Esophagus squamous epithelium (tissue), 5 donors: ENCODE measurements around the gene KIR2DL4. TPM values are rescaled to one million over a fixed set of nuclear protein-coding genes. Genes with fewer than 3 reads are reported as not detected.
"Not testable (repeated sequence)": the region's sequence is repeated elsewhere in the genome, so short reads cannot be mapped to it uniquely, and the experiment has no call there.

Source experiments
- DNase-seq: peaks from one replicate; lab custom pipeline; 2025; lab: John Stamatoyannopoulos, UW
- H3K27ac ChIP-seq, 4 donors: fragments of 200-600 bp; sonication (generic); one replicate each; pipeline ENCODE4 v1.5.1; 2016 to 2019; ENCODE audit warnings: mild to moderate bottlenecking in 1 of 4
- H3K27me3 ChIP-seq, 4 donors: fragments of 200-600 bp; sonication (generic); 1 replicate in 3 of 4; 2 replicates in 1 of 4; pipeline versions ENCODE4 v1.5.1 to v1.6.0; 2017 to 2021; ENCODE audit warnings: antibody characterized with exemption in 1 of 4
- H3K36me3 ChIP-seq, 3 donors: fragments of 200-600 bp; sonication (generic); one replicate each; pipeline ENCODE4 v1.5.1; 2016 to 2019
- H3K4me1 ChIP-seq, 3 donors: fragments of 200-600 bp; sonication (generic); one replicate each; pipeline ENCODE4 v1.5.1; 2017 to 2019
- H3K4me3 ChIP-seq, 4 donors: fragments of 200-600 bp; sonication (generic); 1 replicate in 3 of 4; 2 replicates in 1 of 4; pipeline ENCODE4 v1.5.1; 2016 to 2019; ENCODE audit warnings: mild to moderate bottlenecking in 2 of 4, moderate library complexity in 1 of 4
- H3K9me3 ChIP-seq, 3 donors: fragments of 200-600 bp; sonication (generic); one replicate each; pipeline ENCODE4 v1.5.1; 2016 to 2019
- POLR2A ChIP-seq, 4 donors: fragments of 450-650 bp; IDR thresholded peaks; one replicate each; pipeline ENCODE4 v1.6.1; 2017; ENCODE audit warnings: antibody characterized with exemption in 4 of 4, mild to moderate bottlenecking in 4 of 4, moderate library complexity in 3 of 4
- WGBS, 2 donors: methylation state at CpG; one replicate each; pipeline ENCODE4 v1.1.5; 2018; 5-methylcytosine and 5-hydroxymethylcytosine counted together
- intact Hi-C: fragments of 100-400 bp; cut with DNase I; formaldehyde crosslinking; loops from one replicate; pipeline ENCODE4 v1.15.0; 2022
- total RNA-seq, 4 donors: library from RNA; depleted of rRNA; stranded (reverse); fragments of >200 nt; gene quantifications; one replicate each; pipeline ENCODE4 v1.1.0, GENCODE V29; 2016
- TF ChIP-seq, protein P1 (sequence below), 6 experiments: fragments of 450-650 bp in 4 of 6; fragments of 200-600 bp in 2 of 6; sonication (generic) in 2 of 6; IDR thresholded peaks; one replicate each; pipeline ENCODE4 v1.5.1; 2016 to 2019; ENCODE audit warnings: antibody characterized with exemption in 6 of 6, mild to moderate bottlenecking in 4 of 6, moderate library complexity in 4 of 6
- donor health status: DM: yes; HTN: yes; CAD: no.

KIR2DL4 gene
- not detected for total RNA-seq

GRCh38 chr19:54803410-54803809, at the start of gene KIR2DL4:
TSS of gene KIR2DL4 (plus strand) at chr19:54803610. CDS start at chr19:54803652, 42 bp downstream.
- H3K36me3 ChIP-seq, result no peaks in the 10 kb centered on the region
- peaks cover 0 to 9% (median 0%) of the 10 kb centered on the region in 4 donors for H3K27me3 ChIP-seq
- H3K9me3 ChIP-seq, result no peaks in the 10 kb centered on the region
- H3K4me3 ChIP-seq, result no peak within 1 kb of the TSS
- 82 to 83% methylated on average over 10 of the region's 10 CpGs for WGBS, 2 donors
- H3K27ac ChIP-seq, result no peak within 1 kb of the TSS
- intact Hi-C loops, result no loop called here
- DNase-seq, result no peak
- TF ChIP-seq, protein P1, sequence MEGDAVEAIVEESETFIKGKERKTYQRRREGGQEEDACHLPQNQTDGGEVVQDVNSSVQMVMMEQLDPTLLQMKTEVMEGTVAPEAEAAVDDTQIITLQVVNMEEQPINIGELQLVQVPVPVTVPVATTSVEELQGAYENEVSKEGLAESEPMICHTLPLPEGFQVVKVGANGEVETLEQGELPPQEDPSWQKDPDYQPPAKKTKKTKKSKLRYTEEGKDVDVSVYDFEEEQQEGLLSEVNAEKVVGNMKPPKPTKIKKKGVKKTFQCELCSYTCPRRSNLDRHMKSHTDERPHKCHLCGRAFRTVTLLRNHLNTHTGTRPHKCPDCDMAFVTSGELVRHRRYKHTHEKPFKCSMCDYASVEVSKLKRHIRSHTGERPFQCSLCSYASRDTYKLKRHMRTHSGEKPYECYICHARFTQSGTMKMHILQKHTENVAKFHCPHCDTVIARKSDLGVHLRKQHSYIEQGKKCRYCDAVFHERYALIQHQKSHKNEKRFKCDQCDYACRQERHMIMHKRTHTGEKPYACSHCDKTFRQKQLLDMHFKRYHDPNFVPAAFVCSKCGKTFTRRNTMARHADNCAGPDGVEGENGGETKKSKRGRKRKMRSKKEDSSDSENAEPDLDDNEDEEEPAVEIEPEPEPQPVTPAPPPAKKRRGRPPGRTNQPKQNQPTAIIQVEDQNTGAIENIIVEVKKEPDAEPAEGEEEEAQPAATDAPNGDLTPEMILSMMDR (IDR thresholded peaks at IDR 0.05), result no peak
- no peak for TF ChIP-seq POLR2A (IDR thresholded peaks at IDR 0.05)
- H3K4me1 ChIP-seq, result no peaks in the 10 kb centered on the region

DNA sequence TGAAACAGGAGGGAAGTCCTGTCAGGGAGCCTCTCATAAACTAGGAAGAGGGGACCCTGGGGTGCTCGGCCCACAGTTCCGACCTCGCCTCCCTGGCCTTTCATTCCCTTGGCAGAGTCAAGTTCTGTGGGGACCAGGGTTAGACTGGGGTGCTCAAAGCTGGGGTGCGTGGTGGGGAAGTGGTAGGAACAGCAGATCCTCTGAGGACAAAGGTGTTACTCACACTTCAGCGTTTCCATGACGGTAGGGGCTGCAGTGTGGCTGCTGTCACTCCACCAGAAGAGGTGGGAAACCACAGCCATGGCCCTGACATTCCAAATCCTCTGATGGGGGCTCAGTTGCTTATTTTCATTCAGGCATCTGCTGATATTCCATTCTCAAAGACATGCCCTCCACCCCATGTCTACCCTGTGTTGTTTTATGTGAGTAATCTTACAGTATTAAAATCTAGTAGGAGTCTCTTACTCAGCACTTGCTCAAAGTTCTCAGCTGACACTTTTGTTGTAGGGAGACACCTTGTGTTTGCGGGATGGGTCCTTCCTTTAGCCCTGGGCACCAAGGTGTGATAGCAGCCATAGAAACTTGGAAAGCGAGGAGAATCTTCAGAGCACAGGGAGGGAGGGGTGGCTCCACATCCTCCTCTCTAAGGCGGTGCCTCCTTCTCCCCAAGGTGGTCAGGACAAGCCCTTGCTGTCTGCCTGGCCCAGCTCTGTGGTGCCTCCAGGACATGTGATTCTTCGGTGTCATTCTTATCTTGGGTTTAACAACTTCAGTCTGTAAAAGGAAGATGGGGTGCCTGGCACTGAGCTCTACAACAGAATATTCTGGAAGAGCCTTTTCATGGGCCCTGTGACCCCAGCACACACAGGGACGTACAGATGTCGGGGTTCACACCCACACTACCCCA, 47.0 kb upstream of the KIR2DL4 start:
- H3K4me1 ChIP-seq, H3K9me3 ChIP-seq, H3K4me3 ChIP-seq, DNase-seq, H3K36me3 ChIP-seq, intact Hi-C loops, H3K27me3 ChIP-seq, H3K27ac ChIP-seq: not testable (repeated sequence)
- 76% methylated on average over 12 of the region's 12 CpGs; no CpG with 5 or more reads in 1 of the 2 donors for WGBS, 2 donors

DNA sequence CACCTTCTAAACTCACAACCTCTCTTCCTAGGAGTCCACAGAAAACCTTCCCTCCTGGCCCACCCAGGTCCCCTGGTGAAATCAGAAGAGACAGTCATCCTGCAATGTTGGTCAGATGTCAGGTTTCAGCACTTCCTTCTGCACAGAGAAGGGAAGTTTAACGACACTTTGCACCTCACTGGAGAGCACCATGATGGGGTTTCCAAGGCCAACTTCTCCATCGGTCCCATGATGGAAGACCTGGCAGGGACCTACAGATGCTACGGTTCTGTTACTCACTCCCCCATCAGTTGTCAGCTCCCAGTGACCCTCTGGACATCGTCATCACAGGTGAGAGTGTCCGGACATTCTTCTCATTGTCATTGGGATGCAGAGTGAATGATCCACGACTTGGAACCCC, 44.8 kb upstream of the KIR2DL4 start:
- H3K36me3 ChIP-seq, H3K4me3 ChIP-seq, H3K27ac ChIP-seq, intact Hi-C loops, DNase-seq, H3K9me3 ChIP-seq, H3K4me1 ChIP-seq, H3K27me3 ChIP-seq: not testable (repeated sequence)
- WGBS, 2 donors, result 66% methylated on average over 6 of the region's 6 CpGs; no CpG with 5 or more reads in 1 of the 2 donors

DNA sequence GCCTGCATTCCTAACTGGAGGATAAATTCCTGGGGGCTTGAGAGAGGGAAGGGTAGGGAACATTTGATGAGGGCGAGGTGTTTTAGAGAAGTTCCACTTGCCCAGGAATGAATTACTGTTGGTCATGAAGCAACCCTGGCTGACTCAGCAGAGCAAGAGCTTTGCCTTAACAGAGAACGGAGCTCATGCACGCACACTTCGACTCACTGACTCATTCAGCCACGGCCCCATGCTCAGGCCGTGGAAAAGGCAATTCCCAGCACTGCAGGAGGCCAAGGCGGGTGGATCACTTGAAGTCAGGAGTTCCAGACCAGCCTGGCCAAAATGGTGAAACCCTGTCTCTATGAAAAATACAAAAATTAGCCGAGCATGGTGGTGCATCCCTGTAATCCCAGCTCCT, 39.2 kb upstream of the KIR2DL4 start:
- H3K4me3 ChIP-seq, DNase-seq, H3K27ac ChIP-seq, H3K4me1 ChIP-seq, H3K27me3 ChIP-seq, H3K9me3 ChIP-seq, intact Hi-C loops, H3K36me3 ChIP-seq: not testable (repeated sequence)
- WGBS, 2 donors, result 46% methylated on average over 4 of the region's 8 CpGs; no CpG with 5 or more reads in 1 of the 2 donors

GRCh38 chr19:54766464-54766863, 36.9 kb upstream of the KIR2DL4 start:
- DNase-seq, H3K4me3 ChIP-seq, H3K9me3 ChIP-seq, H3K4me1 ChIP-seq, H3K27ac ChIP-seq, intact Hi-C loops, H3K36me3 ChIP-seq, H3K27me3 ChIP-seq: not testable (repeated sequence)
- WGBS, 2 donors, result 43 to 81% methylated on average over 1 to 4 of the region's 4 CpGs

DNA sequence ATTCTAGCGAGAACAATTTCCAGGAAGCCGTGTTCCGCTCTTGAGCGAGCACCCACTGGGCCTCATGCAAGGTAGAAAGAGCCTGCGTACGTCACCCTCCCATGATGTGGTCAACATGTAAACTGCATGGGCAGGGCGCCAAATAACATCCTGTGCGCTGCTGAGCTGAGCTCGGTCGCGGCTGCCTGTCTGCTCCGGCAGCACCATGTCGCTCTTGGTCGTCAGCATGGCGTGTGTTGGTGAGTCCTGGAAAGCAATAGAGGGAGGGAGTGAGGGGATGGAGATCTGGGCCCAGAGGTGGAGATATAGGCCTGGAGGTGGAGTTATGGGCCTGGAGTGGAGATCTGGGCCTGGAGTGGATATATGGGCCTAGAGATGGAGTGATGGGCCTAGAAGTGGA, 33.8 kb upstream of the KIR2DL4 start, which contains the start of gene KIR2DL1:
KIR2DL1 (plus strand) TSS at position 148 of the 400 bp plus-strand sequence; CDS start at position 206, 58 bp downstream.
- H3K4me1 ChIP-seq, H3K9me3 ChIP-seq, H3K4me3 ChIP-seq, intact Hi-C loops, H3K36me3 ChIP-seq, H3K27ac ChIP-seq, DNase-seq, H3K27me3 ChIP-seq: not testable (repeated sequence)
- 94 to 95% methylated on average over 4 to 8 of the region's 15 CpGs for WGBS, 2 donors

DNA sequence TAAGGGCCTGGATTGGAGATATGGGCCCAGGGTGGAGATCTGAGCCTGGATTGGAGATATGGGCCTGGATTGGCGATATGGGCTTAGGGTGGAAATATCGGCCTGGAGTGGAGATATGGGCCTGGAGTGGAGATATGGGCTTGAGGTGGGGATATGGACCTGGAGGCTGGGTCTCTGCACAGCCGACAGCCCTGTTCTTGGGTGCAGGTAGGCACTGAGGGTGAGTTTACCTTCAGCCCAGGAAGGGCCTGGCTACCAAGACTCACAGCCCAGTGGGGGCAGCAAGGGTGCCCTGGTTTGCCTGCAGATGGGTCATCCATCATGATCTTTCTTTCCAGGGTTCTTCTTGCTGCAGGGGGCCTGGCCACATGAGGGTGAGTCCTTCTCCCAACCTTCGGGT, 32.9 kb upstream of the KIR2DL4 start:
- intact Hi-C loops, H3K4me3 ChIP-seq, H3K27ac ChIP-seq, H3K9me3 ChIP-seq, DNase-seq, H3K4me1 ChIP-seq, H3K27me3 ChIP-seq, H3K36me3 ChIP-seq: not testable (repeated sequence)
- 86 to 87% methylated on average over 3 to 4 of the region's 4 CpGs for WGBS, 2 donors

GRCh38 chr19:54771018-54771960, 32.1 kb upstream of the KIR2DL4 start:
- intact Hi-C loops, DNase-seq: not testable (repeated sequence)
- 74 to 82% methylated on average over 10 to 13 of the region's 15 CpGs for WGBS, 2 donors

GRCh38 chr19:54772666-54773065, 30.7 kb upstream of the KIR2DL4 start:
- H3K4me3 ChIP-seq, H3K9me3 ChIP-seq, H3K27me3 ChIP-seq, DNase-seq, H3K27ac ChIP-seq, H3K4me1 ChIP-seq, H3K36me3 ChIP-seq, intact Hi-C loops: not testable (repeated sequence)
- 41 to 53% methylated on average over 2 of the region's 2 CpGs for WGBS, 2 donors

More at GRCh38 chr19:54771018-54771960, 32.1 kb upstream of the KIR2DL4 start:
- H3K36me3 ChIP-seq, H3K4me3 ChIP-seq, H3K4me1 ChIP-seq, H3K9me3 ChIP-seq, H3K27me3 ChIP-seq, H3K27ac ChIP-seq: not testable (repeated sequence)

DNA sequence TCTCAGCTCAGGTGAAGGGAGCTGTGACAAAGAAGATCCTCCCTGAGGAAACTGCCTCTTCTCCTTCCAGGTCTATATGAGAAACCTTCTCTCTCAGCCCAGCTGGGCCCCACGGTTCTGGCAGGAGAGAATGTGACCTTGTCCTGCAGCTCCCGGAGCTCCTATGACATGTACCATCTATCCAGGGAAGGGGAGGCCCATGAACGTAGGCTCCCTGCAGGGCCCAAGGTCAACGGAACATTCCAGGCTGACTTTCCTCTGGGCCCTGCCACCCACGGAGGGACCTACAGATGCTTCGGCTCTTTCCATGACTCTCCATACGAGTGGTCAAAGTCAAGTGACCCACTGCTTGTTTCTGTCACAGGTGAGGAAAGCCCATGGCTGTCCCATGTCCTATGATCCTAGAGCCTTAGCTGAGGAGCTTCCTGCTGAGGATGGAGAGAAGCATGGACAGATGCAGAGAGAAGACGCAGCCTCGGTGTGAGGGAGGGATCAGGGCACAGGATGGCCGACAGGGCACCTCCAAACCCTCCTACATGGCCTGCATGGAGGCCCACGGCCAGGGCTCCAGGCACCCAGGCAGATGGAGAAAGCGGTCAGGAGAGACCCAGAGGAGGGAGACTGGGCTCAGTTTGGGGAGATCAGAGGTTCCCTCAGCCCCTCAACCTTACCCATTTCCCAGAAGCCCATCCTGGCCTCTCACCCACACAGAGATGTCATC, 28.2 kb upstream of the KIR2DL4 start:
- H3K4me3 ChIP-seq, intact Hi-C loops, H3K27ac ChIP-seq, H3K36me3 ChIP-seq, H3K27me3 ChIP-seq, H3K9me3 ChIP-seq, DNase-seq, H3K4me1 ChIP-seq: not testable (repeated sequence)
- WGBS, 2 donors, result 69 to 72% methylated on average over 6 to 11 of the region's 12 CpGs

DNA sequence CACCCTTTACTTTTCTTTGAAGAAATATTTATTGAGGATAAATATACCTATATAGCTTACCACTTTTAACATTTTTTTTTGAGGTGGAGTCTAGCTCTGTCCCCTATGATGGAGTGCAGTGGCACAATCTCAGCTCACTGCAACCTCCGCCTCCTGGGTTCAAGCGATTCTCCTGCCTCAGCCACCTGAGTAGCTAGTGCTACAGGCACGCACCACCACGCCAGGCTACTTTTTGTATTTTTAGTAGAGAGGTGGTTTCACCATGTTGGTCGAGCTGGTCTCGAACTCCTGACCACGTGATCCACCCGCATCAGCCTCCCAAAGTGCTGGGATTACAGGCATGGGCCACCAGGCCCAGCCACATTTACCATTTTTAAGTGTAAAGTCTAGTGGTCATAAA, 27.6 kb upstream of the KIR2DL4 start:
- DNase-seq, intact Hi-C loops, H3K9me3 ChIP-seq: not testable (repeated sequence)

More for the DNA sequence above, 27.6 kb upstream of the KIR2DL4 start:
- not testable (repeated sequence) for H3K4me1 ChIP-seq, H3K4me3 ChIP-seq, H3K27ac ChIP-seq, H3K27me3 ChIP-seq, H3K36me3 ChIP-seq
- 63 to 71% methylated on average over 8 of the region's 8 CpGs for WGBS, 2 donors
